ENCODE data around the gene C5orf63. TPM values are rescaled to one million over a fixed set of nuclear protein-coding genes. Genes with fewer than 3 reads are reported as not detected.

Gene C5orf63
- total RNA-seq, 6 experiments from 2014 or later = 1.9 to 6.2 (median 3.7) TPM

DNA sequence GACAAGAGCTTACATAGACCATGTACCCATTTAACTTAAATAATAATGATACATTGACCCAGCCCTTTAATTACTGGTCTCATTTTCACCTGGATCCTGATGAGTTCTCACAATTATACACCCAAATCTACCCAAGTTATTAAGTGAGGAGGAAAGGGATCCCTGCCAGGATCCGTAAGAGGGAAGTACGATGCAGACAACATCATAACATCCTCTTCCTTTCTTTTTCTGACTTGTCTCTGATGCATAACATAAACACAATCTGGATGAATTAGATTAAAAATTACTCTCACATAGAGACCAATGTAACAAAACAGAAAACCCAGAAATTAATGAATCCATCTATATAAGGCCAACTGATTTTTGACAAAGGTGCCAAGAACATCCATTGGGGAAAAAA lies 59.9 kb downstream of the C5orf63 start:
- Histone ChIP-seq H3K9me3 (no peaks in the 10 kb centered on the region), H3K27me3 (no peaks in the 10 kb centered on the region), H3K4me3 (no peak overlapping the region), H3K4me1 (no peaks in the 10 kb centered on the region), H3K36me3 (no peaks in the 10 kb centered on the region), H3K27ac (no peak overlapping the region)
- ATAC-seq = peak in 1 of 4 donors; percentile 30
- 56% methylated on average over 2 of the region's 2 CpGs for WGBS (ENCODE audit: insufficient coverage, low coverage, low lambda C conversion rate, missing lambda C conversion rate)
- intact Hi-C loops (cut with DNase I) = no loop called here
- no peak for TF ChIP-seq POLR2A (IDR thresholded peaks at IDR 0.05)
- TF ChIP-seq, protein P1, sequence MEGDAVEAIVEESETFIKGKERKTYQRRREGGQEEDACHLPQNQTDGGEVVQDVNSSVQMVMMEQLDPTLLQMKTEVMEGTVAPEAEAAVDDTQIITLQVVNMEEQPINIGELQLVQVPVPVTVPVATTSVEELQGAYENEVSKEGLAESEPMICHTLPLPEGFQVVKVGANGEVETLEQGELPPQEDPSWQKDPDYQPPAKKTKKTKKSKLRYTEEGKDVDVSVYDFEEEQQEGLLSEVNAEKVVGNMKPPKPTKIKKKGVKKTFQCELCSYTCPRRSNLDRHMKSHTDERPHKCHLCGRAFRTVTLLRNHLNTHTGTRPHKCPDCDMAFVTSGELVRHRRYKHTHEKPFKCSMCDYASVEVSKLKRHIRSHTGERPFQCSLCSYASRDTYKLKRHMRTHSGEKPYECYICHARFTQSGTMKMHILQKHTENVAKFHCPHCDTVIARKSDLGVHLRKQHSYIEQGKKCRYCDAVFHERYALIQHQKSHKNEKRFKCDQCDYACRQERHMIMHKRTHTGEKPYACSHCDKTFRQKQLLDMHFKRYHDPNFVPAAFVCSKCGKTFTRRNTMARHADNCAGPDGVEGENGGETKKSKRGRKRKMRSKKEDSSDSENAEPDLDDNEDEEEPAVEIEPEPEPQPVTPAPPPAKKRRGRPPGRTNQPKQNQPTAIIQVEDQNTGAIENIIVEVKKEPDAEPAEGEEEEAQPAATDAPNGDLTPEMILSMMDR (IDR thresholded peaks at IDR 0.05) = no peak
- no peak for DNase-seq

DNA sequence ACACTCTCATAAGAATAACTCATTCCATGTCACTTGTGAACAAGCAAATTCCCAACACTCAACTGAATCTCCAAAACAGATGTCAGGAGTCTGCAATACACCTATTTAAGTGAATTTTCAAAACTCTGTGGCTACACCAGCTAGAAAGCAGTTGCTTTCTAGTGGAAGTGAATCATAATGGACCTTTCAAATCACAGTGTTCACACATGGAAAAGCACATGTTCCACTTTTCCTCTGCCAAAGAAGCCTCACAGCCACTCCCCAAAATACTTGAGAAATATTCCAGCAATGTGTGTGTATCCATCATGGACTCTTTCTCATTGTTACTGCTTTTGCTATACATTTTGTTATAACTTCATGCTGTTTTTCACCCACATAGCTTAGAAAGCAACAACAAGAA lies 60.4 kb downstream of the C5orf63 start:
- intact Hi-C loops (cut with DNase I) = no loop called here
- TF ChIP-seq, protein P1 (IDR thresholded peaks at IDR 0.05) = no peak
- TF ChIP-seq POLR2A (IDR thresholded peaks at IDR 0.05) = no peak
- DNase-seq (no peak), ATAC-seq (no peak)
- H3K4me3 ChIP-seq = no peak overlapping the region
- H3K9me3 ChIP-seq = no peaks in the 10 kb centered on the region
- no peaks in the 10 kb centered on the region for H3K27me3 ChIP-seq
- H3K27ac ChIP-seq = no peak overlapping the region
- H3K36me3 ChIP-seq = no peaks in the 10 kb centered on the region
- no peaks in the 10 kb centered on the region for H3K4me1 ChIP-seq

DNA sequence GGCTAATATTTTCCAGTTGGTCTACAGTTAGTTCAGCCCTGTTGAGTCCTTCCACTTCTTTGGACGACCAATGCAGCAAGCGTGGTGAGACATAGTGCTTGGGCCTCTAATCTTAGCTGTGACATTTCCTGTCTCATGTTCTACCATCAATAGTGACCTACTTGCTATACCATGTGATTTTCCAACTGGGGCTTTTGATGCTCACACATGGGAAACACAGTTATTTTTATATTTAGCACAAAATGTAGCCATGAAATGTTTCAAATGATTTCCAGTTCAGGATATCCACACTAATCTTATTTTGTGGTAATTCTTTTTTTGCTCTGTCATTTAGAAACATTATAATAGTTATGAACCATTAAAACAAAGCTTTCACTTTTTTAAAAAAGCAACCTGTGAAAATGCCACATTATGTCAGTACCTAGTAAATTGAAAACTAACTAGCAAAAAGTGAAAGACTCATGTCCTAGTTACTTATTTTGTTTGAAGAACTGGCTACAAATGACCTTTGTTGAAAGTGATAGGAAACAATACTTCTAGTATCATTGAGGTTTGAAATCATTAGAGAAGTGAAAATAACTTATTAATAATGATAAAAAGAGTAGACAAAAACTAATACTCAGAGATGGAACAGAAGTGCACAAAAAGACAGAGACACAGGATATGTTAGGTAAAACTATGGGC lies 61.2 kb downstream of the C5orf63 start:
- TF ChIP-seq, protein P1 (IDR thresholded peaks at IDR 0.05) = no peak
- no peak for TF ChIP-seq POLR2A (IDR thresholded peaks at IDR 0.05)
- DNase-seq (no peak), ATAC-seq (no peak)
- H3K27ac ChIP-seq = no peak overlapping the region
- H3K4me3 ChIP-seq = no peak overlapping the region
- H3K4me1 ChIP-seq = no peaks in the 10 kb centered on the region
- no peaks in the 10 kb centered on the region for H3K27me3 ChIP-seq
- intact Hi-C loops (cut with DNase I) = no loop called here
- H3K9me3 ChIP-seq = no peaks in the 10 kb centered on the region
- WGBS (ENCODE audit: insufficient coverage, low coverage, low lambda C conversion rate, missing lambda C conversion rate) = 63% methylated on average over 2 of the region's 2 CpGs
- no peaks in the 10 kb centered on the region for H3K36me3 ChIP-seq

DNA sequence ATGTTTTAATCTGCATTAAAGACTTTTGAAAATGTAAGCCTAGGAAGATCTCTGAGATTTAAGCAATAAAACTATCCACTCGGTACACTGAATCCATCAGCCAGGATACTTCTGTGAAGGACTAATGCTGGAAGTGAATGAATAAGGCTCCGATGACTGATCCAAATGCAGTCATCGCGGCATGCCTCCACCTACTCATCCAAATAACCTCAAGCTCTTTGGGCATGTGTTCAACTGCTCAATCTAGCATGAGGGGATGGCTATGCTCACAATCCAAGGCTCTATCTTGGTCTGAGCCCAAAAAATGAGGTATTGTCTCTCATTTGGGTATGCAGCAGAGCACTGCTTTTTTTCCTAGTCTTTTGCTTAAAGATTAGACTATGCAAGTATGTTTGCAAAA lies 62.1 kb downstream of the C5orf63 start:
- WGBS (ENCODE audit: insufficient coverage, low coverage, low lambda C conversion rate, missing lambda C conversion rate) = 65% methylated on average over 4 of the region's 4 CpGs
- no peak for DNase-seq
- Histone ChIP-seq H3K27ac (no peak overlapping the region), H3K27me3 (no peaks in the 10 kb centered on the region), H3K36me3 (no peaks in the 10 kb centered on the region), H3K4me3 (no peak overlapping the region), H3K4me1 (no peaks in the 10 kb centered on the region), H3K9me3 (no peaks in the 10 kb centered on the region)
- ATAC-seq = no peak
- intact Hi-C loops (cut with DNase I) = no loop called here
- TF ChIP-seq, protein P1 (IDR thresholded peaks at IDR 0.05) = no peak
- no peak for TF ChIP-seq POLR2A (IDR thresholded peaks at IDR 0.05)

DNA sequence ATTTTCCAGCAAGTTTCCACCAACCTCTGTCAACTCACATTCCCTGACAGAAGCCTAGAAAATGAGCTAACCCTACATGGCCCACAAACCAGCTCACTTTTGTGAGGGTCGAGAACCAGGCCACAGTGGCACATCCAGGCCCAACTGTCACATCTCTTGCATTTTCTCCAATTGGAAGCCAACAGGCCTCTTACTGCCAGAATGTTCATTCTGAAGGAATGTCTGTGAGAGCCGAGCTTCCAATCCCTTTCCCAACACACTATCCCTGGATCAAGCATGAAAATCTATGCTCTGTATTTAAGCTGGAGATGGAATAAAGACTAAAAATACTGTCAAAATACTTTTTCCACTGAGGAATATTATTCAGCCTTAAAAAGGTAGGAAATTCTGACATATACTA lies 62.9 kb downstream of the C5orf63 start:
- WGBS (ENCODE audit: insufficient coverage, low coverage, low lambda C conversion rate, missing lambda C conversion rate) = 60% methylated on average over 2 of the region's 2 CpGs
- Histone ChIP-seq H3K36me3 (no peaks in the 10 kb centered on the region), H3K9me3 (no peaks in the 10 kb centered on the region), H3K4me3 (no peak overlapping the region), H3K4me1 (no peaks in the 10 kb centered on the region), H3K27ac (no peak overlapping the region), H3K27me3 (no peaks in the 10 kb centered on the region)
- TF ChIP-seq, protein P1 (IDR thresholded peaks at IDR 0.05) = no peak
- TF ChIP-seq POLR2A (IDR thresholded peaks at IDR 0.05) = no peak
- no peak for ATAC-seq
- DNase-seq = no peak
- intact Hi-C loops (cut with DNase I) = no loop called here

Data from right lobe of liver (tissue), 6 donors.